ENCODE data around the gene SDCCAG8. TPM values are rescaled to one million over a fixed set of nuclear protein-coding genes. Genes with fewer than 3 reads are reported as not detected.

SDCCAG8 gene
- total RNA-seq, 1 experiment from 2014 or later, result 10.0 TPM

GRCh38 chr1:243351337-243351736 lies 95.5 kb downstream of the SDCCAG8 start:
- H3K27ac Mint-ChIP-seq, result no peak overlapping the region
- no peaks in the 10 kb centered on the region for H3K79me1 ChIP-seq (ENCODE audit: insufficient read depth, low read depth, low read length, poor library complexity, severe bottlenecking)
- H4K91ac ChIP-seq (ENCODE audit: insufficient read length, low read depth, low read length), result no peak overlapping the region
- H2BK5ac ChIP-seq (ENCODE audit: insufficient read length, low read length), result no peak overlapping the region
- no peak overlapping the region for H3K56ac ChIP-seq (ENCODE audit: insufficient read length, low read depth, low read length)
- DNase-seq, result no peak
- TF ChIP-seq CTCF (conservative IDR thresholded peaks at IDR 0.05), result no peak
- no peak overlapping the region for H3K23ac ChIP-seq (ENCODE audit: insufficient read length, low read depth, low read length)
- no peak overlapping the region for H2BK15ac ChIP-seq (ENCODE audit: low read depth, low read length)
- no peaks in the 10 kb centered on the region for H3K4me1 ChIP-seq (ENCODE audit: insufficient read depth, low read length)
- H3K79me2 ChIP-seq (ENCODE audit: insufficient read depth, low read length), result no peaks in the 10 kb centered on the region
- no peak overlapping the region for H2BK120ac ChIP-seq (ENCODE audit: low read depth, low read length, poor library complexity, severe bottlenecking)
- no peak overlapping the region for H3K4me3 Mint-ChIP-seq
- H2BK12ac ChIP-seq (ENCODE audit: insufficient read length, low read depth, low read length), result no peak overlapping the region
- H4K20me1 ChIP-seq (ENCODE audit: control insufficient read depth, insufficient read depth, insufficient read length), result no peaks in the 10 kb centered on the region
- no peaks in the 10 kb centered on the region for H3K27me3 ChIP-seq (ENCODE audit: insufficient read depth, low read length)
- no peak overlapping the region for H3K4me2 ChIP-seq (ENCODE audit: insufficient read depth, insufficient read length, low read length)
- H3K23me2 ChIP-seq (ENCODE audit: insufficient read length, low read depth, low read length, poor library complexity, severe bottlenecking), result no peaks in the 10 kb centered on the region
- no peak overlapping the region for H3T11ph ChIP-seq (ENCODE audit: low read length)
- no peaks in the 10 kb centered on the region for H3K27me3 Mint-ChIP-seq (ENCODE audit: low read depth)
- H3K18ac ChIP-seq (ENCODE audit: insufficient read length, low read depth, low read length), result no peak overlapping the region
- no peaks in the 10 kb centered on the region for H3K9me3 ChIP-seq (ENCODE audit: control insufficient read depth, low read depth, low read length)
- H3K4me1 Mint-ChIP-seq, result peaks cover 0 to 6% of the 10 kb centered on the region in 2 experiments; a peak in 2 of 4 replicates
- H4K5ac ChIP-seq (ENCODE audit: insufficient read length, low read depth, low read length), result no peak overlapping the region
- no peak overlapping the region for H2AFZ ChIP-seq (ENCODE audit: low read length)
- H3K9ac ChIP-seq (ENCODE audit: extremely low read depth, insufficient read length, low read length), result no peak overlapping the region
- no peaks in the 10 kb centered on the region for H3K9me3 Mint-ChIP-seq
- H2AK5ac ChIP-seq (ENCODE audit: insufficient read length, low read length), result no peak overlapping the region
- no peak overlapping the region for H2BK20ac ChIP-seq (ENCODE audit: low read depth, low read length, poor library complexity, severe bottlenecking)
- no peak overlapping the region for H4K8ac ChIP-seq (replicated peaks; ENCODE audit: insufficient read length, low read depth, low read length)
- H3K4ac ChIP-seq (ENCODE audit: low read depth, low read length), result no peak overlapping the region
- no peaks in the 10 kb centered on the region for H3K36me3 Mint-ChIP-seq (ENCODE audit: insufficient read depth in 1 of 3, low read depth in 3 of 3)
- H3K27ac ChIP-seq (ENCODE audit: insufficient read length, low read depth, low read length), result no peak overlapping the region
- WGBS (ENCODE audit: extremely low coverage, insufficient read length, low lambda C conversion rate), result no CpG with 5 or more reads among the region's 2 CpGs
- H3K14ac ChIP-seq (ENCODE audit: insufficient read depth, low read length), result no peak overlapping the region
